Suprapubic skin (tissue), 4 donors: ENCODE results near the gene IGSF22. TPM values are rescaled to one million over a fixed set of nuclear protein-coding genes. Genes with fewer than 3 reads are reported as not detected.

Experiments
- DNase-seq, 2 donors: peaks; one replicate each; pipeline ENCODE4 v3.0.0-alpha.2; 2019; ENCODE audit warnings: low spot score in 2 of 2
- H3K27ac ChIP-seq: fragments of 200-600 bp; sonication (generic); one replicate; pipeline ENCODE4 v1.5.1; 2019
- H3K27me3 ChIP-seq: fragments of 200-600 bp; sonication (generic); one replicate; pipeline ENCODE4 v1.5.1; 2019
- H3K36me3 ChIP-seq: fragments of 200-600 bp; sonication (generic); one replicate; pipeline ENCODE4 v1.5.1; 2019
- H3K4me1 ChIP-seq: fragments of 200-600 bp; sonication (generic); one replicate; pipeline ENCODE4 v1.5.1; 2019
- H3K4me3 ChIP-seq: fragments of 200-600 bp; sonication (generic); one replicate; pipeline ENCODE4 v1.5.1; 2019; ENCODE audit warnings: mild to moderate bottlenecking
- H3K9me3 ChIP-seq: fragments of 200-600 bp; sonication (generic); one replicate; pipeline ENCODE4 v1.5.1; 2019
- EP300 ChIP-seq: sonication (generic); formaldehyde crosslinking; IDR thresholded peaks from one replicate; pipeline ENCODE4 v1.6.1; 2017; ENCODE audit warnings: antibody characterized with exemption
- POLR2A ChIP-seq, 2 donors: fragments of 450-650 bp; IDR thresholded peaks; one replicate each; pipeline ENCODE4 v1.6.1; 2017; ENCODE audit warnings: antibody characterized with exemption in 2 of 2, mild to moderate bottlenecking in 2 of 2, moderate library complexity in 2 of 2
- POLR2AphosphoS5 ChIP-seq, 3 donors: sonication (generic); formaldehyde crosslinking; IDR thresholded peaks; one replicate each; pipeline ENCODE4 v1.6.1; 2017; ENCODE audit warnings: antibody characterized with exemption in 3 of 3
- WGBS: methylation state at CpG from one replicate; pipeline ENCODE4 v1.1.5; 2018; 5-methylcytosine and 5-hydroxymethylcytosine counted together
- total RNA-seq, 4 donors: library from RNA; depleted of rRNA; stranded (reverse); fragments of >200 nt; gene quantifications; one replicate each; pipeline ENCODE4 v1.1.0, GENCODE V29; 2016
- TF ChIP-seq, protein P1 (sequence below), 2 donors: fragments of 200-600 bp in 1 of 2; fragments of 450-650 bp in 1 of 2; sonication (generic) in 1 of 2; IDR thresholded peaks; one replicate each; pipeline ENCODE4 v1.5.1; 2016 to 2019; ENCODE audit warnings: antibody characterized with exemption in 2 of 2, mild to moderate bottlenecking in 1 of 2, moderate library complexity in 1 of 2

The IGSF22 gene
- total RNA-seq, 4 donors from 2014 or later, result 2.3 TPM; not detected in 3

DNA sequence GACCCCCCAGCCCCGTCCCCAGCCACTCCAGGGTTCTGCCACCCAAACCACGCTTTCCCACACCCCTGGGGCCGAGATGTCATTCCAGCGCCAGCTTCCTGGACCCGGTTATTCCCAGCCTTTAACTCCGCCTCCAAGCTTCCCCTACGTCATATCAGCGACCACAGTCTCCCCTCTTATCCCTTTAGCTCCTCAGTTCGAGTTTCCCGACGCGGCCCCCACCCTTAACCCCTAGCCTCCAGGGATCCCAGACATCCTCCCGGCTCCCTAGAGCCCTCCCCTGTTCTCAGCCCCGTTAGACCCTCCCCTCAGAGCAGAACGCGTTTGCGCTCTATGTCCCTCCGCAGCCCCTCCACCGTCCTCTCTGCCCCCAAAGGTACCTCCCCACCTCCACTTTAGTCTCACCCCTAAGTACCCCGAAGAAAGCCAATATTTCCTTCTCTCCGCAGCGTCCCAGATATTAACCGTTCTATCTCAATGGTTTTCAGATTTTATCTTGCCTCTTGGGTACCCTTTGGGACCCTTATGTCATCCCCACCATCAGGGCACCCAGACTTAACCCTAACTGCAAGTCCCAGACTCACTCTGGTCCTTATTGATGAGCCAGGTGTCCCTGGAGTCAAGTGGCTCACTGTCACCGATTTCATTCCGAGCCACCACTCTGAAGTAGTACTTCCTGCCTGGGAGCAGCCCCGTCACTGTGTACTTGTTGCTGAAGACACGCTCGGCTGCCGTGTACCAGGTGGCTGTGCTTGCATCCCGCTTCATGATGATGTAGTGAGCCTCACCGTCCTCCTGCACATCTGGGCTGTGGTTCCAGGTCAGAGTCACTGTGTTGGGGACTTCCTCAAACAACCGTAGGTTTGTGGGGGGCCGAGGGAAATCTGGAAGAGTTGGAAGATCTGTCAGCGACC lies 19.4 kb downstream of the IGSF22 start:
- peaks cover 27% of the 10 kb centered on the region for H3K4me1 ChIP-seq
- H3K36me3 ChIP-seq, result peaks cover 9% of the 10 kb centered on the region
- H3K27ac ChIP-seq, result peak overlapping the region; percentile 68
- peak overlapping the region; percentile 60 for H3K4me3 ChIP-seq
- DNase-seq, result peak in 1 of 2 donors; percentile 84
- WGBS, result 17% methylated on average over 33 of the region's 34 CpGs
- H3K9me3 ChIP-seq, result no peaks in the 10 kb centered on the region
- TF ChIP-seq POLR2A (IDR thresholded peaks at IDR 0.05) (no peak), EP300 (no peak), POLR2AphosphoS5 (IDR thresholded peaks at IDR 0.05) (no peak)
- TF ChIP-seq, protein P1, sequence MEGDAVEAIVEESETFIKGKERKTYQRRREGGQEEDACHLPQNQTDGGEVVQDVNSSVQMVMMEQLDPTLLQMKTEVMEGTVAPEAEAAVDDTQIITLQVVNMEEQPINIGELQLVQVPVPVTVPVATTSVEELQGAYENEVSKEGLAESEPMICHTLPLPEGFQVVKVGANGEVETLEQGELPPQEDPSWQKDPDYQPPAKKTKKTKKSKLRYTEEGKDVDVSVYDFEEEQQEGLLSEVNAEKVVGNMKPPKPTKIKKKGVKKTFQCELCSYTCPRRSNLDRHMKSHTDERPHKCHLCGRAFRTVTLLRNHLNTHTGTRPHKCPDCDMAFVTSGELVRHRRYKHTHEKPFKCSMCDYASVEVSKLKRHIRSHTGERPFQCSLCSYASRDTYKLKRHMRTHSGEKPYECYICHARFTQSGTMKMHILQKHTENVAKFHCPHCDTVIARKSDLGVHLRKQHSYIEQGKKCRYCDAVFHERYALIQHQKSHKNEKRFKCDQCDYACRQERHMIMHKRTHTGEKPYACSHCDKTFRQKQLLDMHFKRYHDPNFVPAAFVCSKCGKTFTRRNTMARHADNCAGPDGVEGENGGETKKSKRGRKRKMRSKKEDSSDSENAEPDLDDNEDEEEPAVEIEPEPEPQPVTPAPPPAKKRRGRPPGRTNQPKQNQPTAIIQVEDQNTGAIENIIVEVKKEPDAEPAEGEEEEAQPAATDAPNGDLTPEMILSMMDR (IDR thresholded peaks at IDR 0.05), result no peak
- no peaks in the 10 kb centered on the region for H3K27me3 ChIP-seq

- H3K9me3 ChIP-seq, result no peaks in the 10 kb centered on the region
- peaks cover 27% of the 10 kb centered on the region for H3K4me1 ChIP-seq
- no peaks in the 10 kb centered on the region for H3K27me3 ChIP-seq
- H3K36me3 ChIP-seq, result peaks cover 13% of the 10 kb centered on the region
- H3K4me3 ChIP-seq, result peak overlapping the region; percentile 60
- peak overlapping the region; percentile 68 for H3K27ac ChIP-seq
- 4% methylated on average over 28 of the region's 46 CpGs for WGBS
- no peak for TF ChIP-seq POLR2AphosphoS5 (IDR thresholded peaks at IDR 0.05)
- TF ChIP-seq, protein P1 (IDR thresholded peaks at IDR 0.05), result no peak
- TF ChIP-seq POLR2A (IDR thresholded peaks at IDR 0.05), result no peak
- DNase-seq, result peak in 1 of 2 donors; percentile 74
These were observed 20.2 kb downstream of the IGSF22 start for GRCh38 chr11:18705651-18706281.

DNA sequence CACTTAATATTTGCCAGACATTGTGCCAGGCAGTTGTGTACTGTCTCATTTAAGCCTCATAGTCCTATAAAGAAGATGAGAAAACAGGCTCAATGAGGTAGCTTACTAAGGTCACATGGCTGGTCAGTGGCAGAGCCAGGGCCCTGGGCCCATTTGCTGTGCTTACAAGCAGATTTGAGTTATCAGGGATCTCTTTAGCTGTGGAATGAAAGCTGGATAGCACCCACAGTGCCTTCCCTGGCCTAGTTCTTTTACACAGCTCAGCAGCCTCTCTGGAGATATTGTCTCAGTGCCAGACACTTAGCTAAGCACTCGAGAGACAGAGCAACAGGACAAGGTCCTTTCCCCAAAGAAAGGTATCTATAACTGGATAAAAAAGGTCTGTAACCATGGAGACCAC lies 21.3 kb downstream of the IGSF22 start:
- Histone ChIP-seq H3K27me3 (no peaks in the 10 kb centered on the region), H3K4me1 (peaks cover 35% of the 10 kb centered on the region), H3K36me3 (peaks cover 13% of the 10 kb centered on the region), H3K4me3 (no peak overlapping the region), H3K27ac (no peak overlapping the region), H3K9me3 (no peaks in the 10 kb centered on the region)
- TF ChIP-seq POLR2AphosphoS5 (IDR thresholded peaks at IDR 0.05), result no peak
- TF ChIP-seq, protein P1 (IDR thresholded peaks at IDR 0.05), result no peak
- TF ChIP-seq EP300, result no peak
- no peak for TF ChIP-seq POLR2A (IDR thresholded peaks at IDR 0.05)
- 47% methylated on average over 1 of the region's 1 CpG for WGBS
- peak in 1 of 2 donors; percentile 26 for DNase-seq

GRCh38 chr11:18704045-18704645 lies 21.8 kb downstream of the IGSF22 start:
- TF ChIP-seq, protein P1 (IDR thresholded peaks at IDR 0.05), result no peak
- TF ChIP-seq EP300 (no peak), POLR2A (IDR thresholded peaks at IDR 0.05) (no peak), POLR2AphosphoS5 (IDR thresholded peaks at IDR 0.05) (no peak)
- Histone ChIP-seq H3K36me3 (peaks cover 13% of the 10 kb centered on the region), H3K9me3 (no peaks in the 10 kb centered on the region), H3K4me1 (peaks cover 41% of the 10 kb centered on the region), H3K4me3 (no peak overlapping the region), H3K27me3 (no peaks in the 10 kb centered on the region), H3K27ac (no peak overlapping the region)
- 88% methylated on average over 5 of the region's 5 CpGs for WGBS
- DNase-seq, result peak in 1 of 2 donors; percentile 5
